ENCODE measurements around the gene ZNF112.
A peak's percentile ranks its signal among the peaks of the same experiment; 100 is the strongest.
"Not testable (repeated sequence)": the region's sequence is repeated elsewhere in the genome, so short reads cannot be mapped to it uniquely, and the experiment has no call there.

Gene ZNF112

DNA sequence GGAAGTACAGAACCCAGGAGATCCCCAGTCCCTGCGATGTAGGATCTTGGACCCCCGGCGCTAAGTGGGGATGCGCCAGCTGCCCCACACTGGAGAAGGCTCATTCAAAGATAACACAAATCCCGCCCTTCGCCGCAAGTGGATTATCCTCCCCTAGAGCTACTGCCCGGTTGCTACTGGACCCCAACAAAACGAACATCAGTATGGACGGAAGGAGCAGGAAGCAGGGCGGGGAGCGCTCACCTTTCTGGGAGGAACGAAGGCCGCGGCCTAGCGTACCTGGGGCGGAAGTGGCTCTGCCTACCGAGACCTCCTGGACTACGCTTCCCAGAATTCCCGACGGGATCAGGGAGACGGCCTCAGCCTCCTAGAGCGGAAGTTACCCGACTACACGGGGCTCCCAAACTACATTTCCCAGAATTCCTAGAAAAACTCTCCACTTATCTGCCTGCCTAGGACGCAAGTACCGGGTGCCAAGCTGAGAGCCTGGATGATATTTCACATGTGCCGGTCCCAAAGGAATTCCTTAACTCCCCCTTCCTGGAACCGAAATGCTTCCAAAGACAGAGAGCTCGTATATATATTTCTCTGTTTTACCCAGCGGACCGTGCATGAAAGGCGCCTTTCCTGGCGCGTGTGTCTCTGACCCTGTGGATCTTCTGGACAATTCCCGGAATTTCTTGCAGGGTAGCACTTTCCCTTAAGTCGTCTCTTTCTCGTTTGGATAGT, at the start of gene ZNF112:
TSS of gene ZNF112 (minus strand) at position 298 of the 729 bp plus-strand sequence. CDS start 16,141 bp downstream, outside the sequence.
- H3K4me3 ChIP-seq (ENCODE audit: insufficient read length, low read depth) = peak within 1 kb of the TSS; percentile 49
- TF ChIP-seq YY1 (IDR thresholded peaks at IDR 0.05; ENCODE audit: insufficient read depth, insufficient read length) = no peak
- no peak for TF ChIP-seq ZNF274 (IDR thresholded peaks at IDR 0.05; ENCODE audit: low read depth, low read length)
- no peak for TF ChIP-seq SUZ12 (IDR thresholded peaks at IDR 0.05; ENCODE audit: extremely low read depth, insufficient read depth, insufficient read length)

DNA sequence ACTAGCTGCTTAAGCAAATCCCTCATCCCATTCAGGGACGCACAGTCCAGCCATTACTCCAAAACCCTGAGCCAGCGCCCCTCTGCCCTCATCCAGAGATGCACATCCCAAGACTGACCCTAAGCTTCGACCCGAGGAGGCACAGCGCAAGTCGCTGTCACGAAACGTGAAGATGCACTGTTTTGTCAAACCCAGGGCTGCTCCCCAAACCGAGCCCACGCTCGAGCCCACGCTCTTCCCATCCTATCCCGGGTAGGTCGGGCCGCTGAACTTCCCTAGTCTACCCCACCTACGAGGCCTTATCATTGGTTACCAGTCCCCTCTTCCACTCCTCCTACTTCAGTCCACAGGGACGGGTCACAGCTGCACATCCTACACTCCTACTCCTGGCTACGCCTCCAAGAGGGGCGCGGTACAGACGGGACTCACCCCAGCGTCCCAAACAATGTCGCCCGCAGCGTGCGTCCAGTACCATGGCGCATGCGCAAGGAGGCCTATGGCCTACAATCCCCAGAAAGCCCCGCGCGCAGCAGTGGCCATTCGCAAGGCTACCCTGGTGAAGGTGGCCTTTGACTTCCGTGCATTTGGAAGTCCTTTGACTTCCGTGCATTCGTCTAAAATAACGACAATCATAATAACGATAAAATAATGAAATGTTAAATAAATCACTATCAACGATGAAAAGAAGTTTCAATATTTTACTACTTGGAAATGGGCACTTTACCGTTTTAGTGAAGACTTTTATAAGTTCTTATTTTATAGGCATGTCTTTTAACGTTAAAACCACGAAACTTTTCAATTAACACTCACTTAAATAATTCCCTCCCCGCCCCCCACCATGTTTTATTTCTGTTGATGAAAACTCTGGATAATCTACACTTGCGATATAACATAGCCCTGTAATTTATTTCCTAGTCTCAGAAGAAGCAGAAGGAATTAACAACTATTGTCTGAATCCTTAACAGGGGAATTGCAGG, 44.9 kb upstream of the ZNF112 start, which contains the start of gene ZNF285:
TSS of gene ZNF285 (minus strand) at position 470 of the 977 bp plus-strand sequence. CDS start 4,395 bp downstream, outside the sequence.
- Histone ChIP-seq H3K9ac (ENCODE audit: insufficient read length, low read depth) (peak within 1 kb of the TSS; percentile 72), H3K9me3 (ENCODE audit: insufficient read depth, low read length) (no peaks in the 10 kb centered on the region), H3K36me3 (ENCODE audit: insufficient read depth, insufficient read length, low read length) (no peaks in the 10 kb centered on the region), H3K4me1 (ENCODE audit: insufficient read depth, insufficient read length) (no peaks in the 10 kb centered on the region), H3K27me3 (ENCODE audit: insufficient read depth, insufficient read length) (no peaks in the 10 kb centered on the region), H3K4me3 (ENCODE audit: insufficient read length, low read depth) (peak within 1 kb of the TSS; percentile 80)
- TF ChIP-seq SUZ12 (IDR thresholded peaks at IDR 0.05; ENCODE audit: extremely low read depth, insufficient read depth, insufficient read length) (no peak), YY1 (IDR thresholded peaks at IDR 0.05; ENCODE audit: insufficient read depth, insufficient read length) (peak; percentile 53), ZNF274 (IDR thresholded peaks at IDR 0.05; ENCODE audit: low read depth, low read length) (no peak)
- peak; percentile 94 for DNase-seq (ENCODE audit: low read depth, low spot score)

More for the DNA sequence above, at the start of gene ZNF112:
- Histone ChIP-seq H3K4me1 (ENCODE audit: insufficient read depth, insufficient read length) (no peaks in the 10 kb centered on the region), H3K36me3 (ENCODE audit: insufficient read depth, insufficient read length, low read length) (no peaks in the 10 kb centered on the region), H3K27me3 (ENCODE audit: insufficient read depth, insufficient read length) (no peaks in the 10 kb centered on the region), H3K9me3 (ENCODE audit: insufficient read depth, low read length) (no peaks in the 10 kb centered on the region), H3K9ac (ENCODE audit: insufficient read length, low read depth) (peak within 1 kb of the TSS; percentile 77)
- peak; percentile 66 for DNase-seq (ENCODE audit: low read depth, low spot score)

GRCh38 chr19:44389268-44389667, 32.8 kb upstream of the ZNF112 start:
- H3K4me1 ChIP-seq (ENCODE audit: insufficient read depth, insufficient read length); H3K27me3 ChIP-seq (ENCODE audit: insufficient read depth, insufficient read length); H3K9me3 ChIP-seq (ENCODE audit: insufficient read depth, low read length); DNase-seq (ENCODE audit: low read depth, low spot score); H3K36me3 ChIP-seq (ENCODE audit: insufficient read depth, insufficient read length, low read length); H3K4me3 ChIP-seq (ENCODE audit: insufficient read length, low read depth); H3K9ac ChIP-seq (ENCODE audit: insufficient read length, low read depth): not testable (repeated sequence)

GRCh38 chr19:44374789-44375188, 18.3 kb upstream of the ZNF112 start:
- Histone ChIP-seq H3K27me3 (ENCODE audit: insufficient read depth, insufficient read length) (no peaks in the 10 kb centered on the region), H3K9me3 (ENCODE audit: insufficient read depth, low read length) (no peaks in the 10 kb centered on the region), H3K36me3 (ENCODE audit: insufficient read depth, insufficient read length, low read length) (no peaks in the 10 kb centered on the region), H3K9ac (ENCODE audit: insufficient read length, low read depth) (no peak overlapping the region), H3K4me1 (ENCODE audit: insufficient read depth, insufficient read length) (no peaks in the 10 kb centered on the region), H3K4me3 (ENCODE audit: insufficient read length, low read depth) (no peak overlapping the region)
- no peak for DNase-seq (ENCODE audit: low read depth, low spot score)
- TF ChIP-seq ZNF274 (IDR thresholded peaks at IDR 0.05; ENCODE audit: low read depth, low read length) = no peak
- TF ChIP-seq YY1 (IDR thresholded peaks at IDR 0.05; ENCODE audit: insufficient read depth, insufficient read length) = no peak
- no peak for TF ChIP-seq SUZ12 (IDR thresholded peaks at IDR 0.05; ENCODE audit: extremely low read depth, insufficient read depth, insufficient read length)

DNA sequence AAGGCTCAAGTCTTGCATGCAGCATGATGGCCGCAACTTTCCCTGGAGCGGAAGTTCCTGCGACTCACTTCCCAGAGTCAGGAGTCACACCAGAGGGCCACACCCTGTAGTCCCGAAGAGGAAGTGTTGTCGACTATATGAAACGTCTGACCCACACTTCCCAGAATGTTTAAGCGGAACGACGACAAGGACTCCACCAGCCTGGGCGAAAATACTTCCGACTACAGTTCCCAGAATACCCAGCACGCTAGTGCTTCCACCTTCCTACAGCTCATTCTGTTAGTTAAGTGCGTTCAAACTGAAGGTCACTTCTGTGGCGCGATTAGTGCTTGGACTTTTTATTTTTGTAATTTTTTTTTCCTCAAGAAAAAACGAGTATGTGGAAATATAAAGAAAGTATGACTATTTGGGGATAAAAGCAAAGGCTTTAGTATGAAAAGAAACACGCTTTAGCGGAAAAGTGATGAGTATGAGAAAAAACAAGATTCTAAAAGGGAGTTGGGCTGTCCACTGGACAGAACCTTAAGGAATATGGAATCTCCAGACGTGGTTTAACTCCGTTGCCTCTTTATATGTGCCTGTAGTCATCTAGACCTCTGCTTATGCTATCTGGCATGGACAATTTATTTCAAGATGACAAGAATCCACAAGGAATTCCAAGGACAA, 15.5 kb upstream of the ZNF112 start:
- no peaks in the 10 kb centered on the region for H3K27me3 ChIP-seq (ENCODE audit: insufficient read depth, insufficient read length)
- no peak overlapping the region for H3K9ac ChIP-seq (ENCODE audit: insufficient read length, low read depth)
- TF ChIP-seq ZNF274 (IDR thresholded peaks at IDR 0.05; ENCODE audit: low read depth, low read length) (no peak), SUZ12 (IDR thresholded peaks at IDR 0.05; ENCODE audit: extremely low read depth, insufficient read depth, insufficient read length) (no peak), YY1 (IDR thresholded peaks at IDR 0.05; ENCODE audit: insufficient read depth, insufficient read length) (no peak)
- DNase-seq (ENCODE audit: low read depth, low spot score) = no peak
- no peaks in the 10 kb centered on the region for H3K9me3 ChIP-seq (ENCODE audit: insufficient read depth, low read length)
- H3K36me3 ChIP-seq (ENCODE audit: insufficient read depth, insufficient read length, low read length) = no peaks in the 10 kb centered on the region
- no peaks in the 10 kb centered on the region for H3K4me1 ChIP-seq (ENCODE audit: insufficient read depth, insufficient read length)
- no peak overlapping the region for H3K4me3 ChIP-seq (ENCODE audit: insufficient read length, low read depth)

DNA sequence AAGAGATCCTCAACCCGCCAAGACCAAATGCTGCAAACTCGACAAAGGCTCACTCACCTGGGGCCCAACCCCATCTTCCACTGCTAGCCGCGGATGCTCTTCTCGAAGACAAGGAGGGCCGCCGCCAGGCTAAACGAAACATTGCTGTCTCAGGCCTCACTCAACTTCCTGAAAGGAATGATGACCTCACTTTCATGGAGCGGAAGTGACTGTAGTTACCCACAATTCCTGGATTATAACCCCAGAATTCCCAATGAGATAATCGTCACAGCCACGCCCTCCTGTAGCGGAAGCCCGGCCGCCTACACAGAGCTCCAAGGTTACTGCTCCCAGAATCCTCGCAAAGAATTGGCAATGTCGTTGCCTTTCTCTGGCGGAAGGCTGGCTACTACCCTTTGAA, 10.5 kb upstream of the ZNF112 start:
- Histone ChIP-seq H3K36me3 (ENCODE audit: insufficient read depth, insufficient read length, low read length) (no peaks in the 10 kb centered on the region), H3K4me1 (ENCODE audit: insufficient read depth, insufficient read length) (no peaks in the 10 kb centered on the region), H3K9me3 (ENCODE audit: insufficient read depth, low read length) (no peaks in the 10 kb centered on the region), H3K4me3 (ENCODE audit: insufficient read length, low read depth) (no peak overlapping the region), H3K9ac (ENCODE audit: insufficient read length, low read depth) (no peak overlapping the region), H3K27me3 (ENCODE audit: insufficient read depth, insufficient read length) (no peaks in the 10 kb centered on the region)
- DNase-seq (ENCODE audit: low read depth, low spot score) = no peak
- TF ChIP-seq SUZ12 (IDR thresholded peaks at IDR 0.05; ENCODE audit: extremely low read depth, insufficient read depth, insufficient read length) (no peak), YY1 (IDR thresholded peaks at IDR 0.05; ENCODE audit: insufficient read depth, insufficient read length) (no peak), ZNF274 (IDR thresholded peaks at IDR 0.05; ENCODE audit: low read depth, low read length) (no peak)

All from NT2/D1 (cell line).